Heart left ventricle (tissue), 16 donors: Measurements from ENCODE around the gene KDM4B. TPM values are rescaled to one million over a fixed set of nuclear protein-coding genes. Genes with fewer than 3 reads are reported as not detected.

ENCODE experiments used
- ATAC-seq, 4 donors: fragments of 200-7000 bp; cut with Tn5 transposase; one replicate each; pipeline ENCODE4 v1.9.1; 2020 to 2022; ENCODE audit warnings: moderate library complexity in 4 of 4, mild to moderate bottlenecking in 3 of 4, moderate number of reproducible peaks in 1 of 4
- DNase-seq, 5 donors: peaks; one replicate each; pipeline ENCODE4 v3.0.0-alpha.2; 2020
- H3K27ac ChIP-seq, 12 donors: fragments of 200-600 bp; sonication (generic) in 4 of 12; one replicate each; pipeline versions ENCODE4 v1.5.0 to v1.8.0; 2016 to 2022; ENCODE audit warnings: mild to moderate bottlenecking in 2 of 12
- H3K27me3 ChIP-seq, 9 donors: fragments of 200-600 bp; sonication (generic) in 2 of 9; one replicate each; pipeline versions ENCODE4 v1.5.1 to v1.8.0; 2016 to 2022; ENCODE audit warnings: mild to moderate bottlenecking in 3 of 9
- H3K36me3 ChIP-seq, 9 donors: fragments of 200-600 bp; sonication (generic) in 2 of 9; one replicate each; pipeline versions ENCODE4 v1.5.0 to v1.8.0; 2018 to 2022; ENCODE audit warnings: mild to moderate bottlenecking in 2 of 9
- H3K4me1 ChIP-seq, 12 donors: fragments of 200-600 bp; sonication (generic) in 4 of 12; one replicate each; pipeline versions ENCODE4 v1.5.0 to v1.8.0; 2016 to 2022; ENCODE audit warnings: mild to moderate bottlenecking in 3 of 12
- H3K4me3 ChIP-seq, 12 donors: fragments of 200-600 bp; sonication (generic) in 4 of 12; one replicate each; pipeline versions ENCODE4 v1.5.0 to v1.8.0; 2017 to 2022; ENCODE audit warnings: mild to moderate bottlenecking in 9 of 12, moderate library complexity in 4 of 12
- H3K9me3 ChIP-seq, 12 donors: fragments of 200-600 bp; sonication (generic) in 4 of 12; one replicate each; pipeline versions ENCODE4 v1.5.0 to v1.8.0; 2016 to 2022; ENCODE audit warnings: mild to moderate bottlenecking in 1 of 12
- CTCF ChIP-seq, 12 donors: fragments of 200-600 bp; sonication (generic) in 4 of 12; IDR thresholded peaks; one replicate each; pipeline versions ENCODE4 v1.5.0 to v1.8.0; 2018 to 2022; ENCODE audit warnings: antibody characterized with exemption in 12 of 12, mild to moderate bottlenecking in 5 of 12
- POLR2A ChIP-seq, 2 donors: fragments of 450-650 bp; IDR thresholded peaks; one replicate each; pipeline ENCODE4 v1.6.1; 2017; ENCODE audit warnings: antibody characterized with exemption in 2 of 2, mild to moderate bottlenecking in 2 of 2, moderate library complexity in 2 of 2
- whole genome bisulfite sequencing, 4 donors: extraction: QIAGEN DNeasy Blood & Tissue Kit in 2 of 4; methylation state at CpG; one replicate each; pipeline versions ENCODE4 v1.1.5 to v1.1.7; 2013 to 2018; 5-methylcytosine and 5-hydroxymethylcytosine counted together
- intact Hi-C, 10 donors: fragments of 100-400 bp; cut with DNase I; formaldehyde crosslinking; loops; one replicate each; pipeline versions ENCODE4 v1.11.1 to v1.14.2; 2022
- polyA plus RNA-seq, 2 donors: library from polyadenylated mRNA; stranded (reverse); fragments of 200-250 nt; gene quantifications; one replicate each; pipeline ENCODE4 v1.2.3, GENCODE V29; 2013
- total RNA-seq, 9 donors: library from RNA; depleted of rRNA in 2 of 9; stranded (reverse); fragments of >200 nt in 2 of 9; fragmentation: NEBNext Ultra II Directional in 3 of 9; extraction: Animal tissue kit (Norgen Biotek cat#: 25700) in 3 of 9; gene quantifications; one replicate each; pipeline versions ENCODE4 v1.1.0 to v1.2.4, GENCODE V29; 2016 to 2023
- donor health status: ischemic (EF 13 %, LVEDD 7.1; RV severe dilation, severe dysfunction).
- donor health status: healthy with polysubstance abuse.
- donor health status: DM: no; HTN: yes; CAD: no.
- donor health status: DM: no; HTN: no; CAD: no.
- donor health status: ischemic (EF 25% LVEDD 6.9; RV normal size, moderate dysfunction).
- donor health status: ischemic (EF 25% LVEDD 5.7; RV mildly dilated, moderate dysfunction).
- donor health status: healthy.
- donor health status: DM: yes; HTN: yes; CAD: no.
- donor health status: ischemic (EF 35%, LVEDD 5.7; RV mildly dilated, moderate dysfunction).
- donor health status: nonischemic (EF 11% LVEDD 7.7; RV severe dilation, severe dysfunction).
- donor health status: DM: yes; HTN: yes; CAD: no.
- donor health status: PGD.
- donor health status: ischemic (EF 29% LVEDD 5.4; RV normal size, mild dysfunction).
- donor health status: nonischemic (EF 23%, LVEDD 6.1; RV moderate dilation, normal function).

The KDM4B gene
- total and polyA plus RNA-seq, 11 donors: 21.5 to 36.5 (median 27.2) TPM

GRCh38 chr19:5012688-5013457 lies 44.0 kb downstream of the KDM4B start:
- TF ChIP-seq CTCF (IDR thresholded peaks at IDR 0.05) (no peak), POLR2A (IDR thresholded peaks at IDR 0.05) (no peak)
- Histone ChIP-seq H3K27ac (peak overlapping the region in 2 of 12 donors; percentile 42), H3K36me3 (peaks cover 0 to 21% (median 14%) of the 10 kb centered on the region in 9 donors), H3K27me3 (no peaks in the 10 kb centered on the region), H3K9me3 (peaks cover 0 to 4% (median 0%) of the 10 kb centered on the region in 12 donors), H3K4me3 (no peak overlapping the region), H3K4me1 (peaks cover 0 to 30% (median 20%) of the 10 kb centered on the region in 12 donors)
- WGBS, 4 donors: 92 to 95% (median 93%) methylated on average over 19 to 25 of the region's 25 CpGs
- ATAC-seq: peak in 1 of 4 donors; percentile 14
- no peak for DNase-seq
- intact Hi-C loops: no loop called here

GRCh38 chr19:5013761-5014160 lies 44.8 kb downstream of the KDM4B start:
- intact Hi-C loops: no loop called here
- 75 to 93% (median 85%) methylated on average over 14 of the region's 14 CpGs for WGBS, 4 donors
- ATAC-seq (peak; percentile 60 to 86 (median 70)), DNase-seq (no peak)
- Histone ChIP-seq H3K9me3 (no peaks in the 10 kb centered on the region), H3K4me1 (peaks cover 0 to 30% (median 20%) of the 10 kb centered on the region in 12 donors), H3K4me3 (no peak overlapping the region), H3K27ac (peak overlapping the region in 2 of 12 donors; percentile 42 to 53), H3K27me3 (no peaks in the 10 kb centered on the region), H3K36me3 (peaks cover 0 to 30% (median 19%) of the 10 kb centered on the region in 9 donors)
- no peak for TF ChIP-seq CTCF (IDR thresholded peaks at IDR 0.05)
- no peak for TF ChIP-seq POLR2A (IDR thresholded peaks at IDR 0.05)

GRCh38 chr19:5014941-5015340 lies 46.0 kb downstream of the KDM4B start:
- intact Hi-C loops: loop anchor here in 1 of 10 donors (5.0 kb wide), 1 partner anchor 43 kb away; no protein-coding TSS in a partner anchor
- DNase-seq (no peak), ATAC-seq (no peak)
- H3K36me3 ChIP-seq: peaks cover 0 to 30% (median 19%) of the 10 kb centered on the region in 9 donors
- peaks cover 0 to 30% (median 20%) of the 10 kb centered on the region in 12 donors for H3K4me1 ChIP-seq
- H3K9me3 ChIP-seq: no peaks in the 10 kb centered on the region
- no peak overlapping the region for H3K27ac ChIP-seq
- WGBS, 4 donors: 89 to 97% (median 93%) methylated on average over 11 to 13 of the region's 13 CpGs
- H3K27me3 ChIP-seq: no peaks in the 10 kb centered on the region
- no peak overlapping the region for H3K4me3 ChIP-seq
- TF ChIP-seq POLR2A (IDR thresholded peaks at IDR 0.05): no peak
- no peak for TF ChIP-seq CTCF (IDR thresholded peaks at IDR 0.05)

GRCh38 chr19:5016268-5016667 lies 47.4 kb downstream of the KDM4B start:
- no peaks in the 10 kb centered on the region for H3K27me3 ChIP-seq
- WGBS, 4 donors: 84 to 92% (median 90%) methylated on average over 11 to 16 of the region's 16 CpGs
- H3K36me3 ChIP-seq: peaks cover 0 to 36% (median 21%) of the 10 kb centered on the region in 9 donors
- peaks cover 0 to 29% (median 20%) of the 10 kb centered on the region in 12 donors for H3K4me1 ChIP-seq
- TF ChIP-seq CTCF (IDR thresholded peaks at IDR 0.05): no peak
- TF ChIP-seq POLR2A (IDR thresholded peaks at IDR 0.05): no peak
- ATAC-seq (no peak), DNase-seq (peak in 1 of 5 donors; percentile 13)
- intact Hi-C loops: loop anchor here in 1 of 10 donors (5.0 kb wide), 1 partner anchor 44 kb away; no protein-coding TSS in a partner anchor
- no peaks in the 10 kb centered on the region for H3K9me3 ChIP-seq
- no peak overlapping the region for H3K27ac ChIP-seq
- no peak overlapping the region for H3K4me3 ChIP-seq
